Neural progenitor cell (in vitro differentiated cells): ENCODE data around the gene COL15A1. TPM values are rescaled to one million over a fixed set of nuclear protein-coding genes. Genes with fewer than 3 reads are reported as not detected.

Experiments
- DNase-seq: peaks from one replicate; pipeline ENCODE4 v3.0.0-alpha.2; 2016; ENCODE audit warnings: low spot score
- H2AFZ ChIP-seq: fragments of 200-600 bp; sonication (generic); replicated peaks from 2 replicates; pipeline ENCODE4 v1.6.1; 2016; ENCODE audit warnings: antibody characterized with exemption
- H3F3A ChIP-seq: fragments of 200-600 bp; sonication (generic); 2 replicates; pipeline ENCODE4 v1.6.1; 2016; ENCODE audit warnings: antibody characterized with exemption, low read depth
- H3K27ac ChIP-seq: fragments of 200-600 bp; sonication (generic); 2 replicates; pipeline ENCODE4 v1.5.1; 2016; ENCODE audit warnings: mild to moderate bottlenecking
- H3K27me3 ChIP-seq: fragments of 200-600 bp; sonication (generic); 2 replicates; pipeline ENCODE4 v1.6.1; 2016; ENCODE audit warnings: mild to moderate bottlenecking, moderate library complexity
- H3K36me3 ChIP-seq: fragments of 200-600 bp; sonication (generic); 2 replicates; pipeline ENCODE4 v1.5.1; 2016
- H3K4me1 ChIP-seq: fragments of 200-600 bp; sonication (generic); 2 replicates; pipeline ENCODE4 v1.6.1; 2016; ENCODE audit warnings: mixed run types
- H3K4me2 ChIP-seq: fragments of 200-600 bp; sonication (generic); 2 replicates; pipeline ENCODE4 v1.6.1; 2016
- H3K4me3 ChIP-seq: fragments of 200-600 bp; sonication (generic); 2 replicates; pipeline ENCODE4 v1.5.1; 2016
- H3K79me2 ChIP-seq: fragments of 200-600 bp; sonication (generic); 2 replicates; pipeline ENCODE4 v1.6.1; 2016; ENCODE audit warnings: low read depth
- H3K9ac ChIP-seq: fragments of 200-600 bp; sonication (generic); 2 replicates; pipeline ENCODE4 v1.6.1; 2016
- H3K9me3 ChIP-seq: fragments of 200-600 bp; sonication (generic); 2 replicates; pipeline ENCODE4 v1.5.1; 2016; ENCODE audit warnings: low read depth
- H4K20me1 ChIP-seq: fragments of 200-600 bp; sonication (generic); 2 replicates; pipeline ENCODE4 v1.6.1; 2016; ENCODE audit warnings: low read depth
- H3K27ac Mint-ChIP-seq: 3 replicates; pipeline ENCODE4 v1.8.0; 2021; ENCODE audit warnings: mixed read lengths
- H3K27me3 Mint-ChIP-seq: 2 replicates; pipeline ENCODE4 v1.8.0; 2022; ENCODE audit warnings: low read depth, mild to moderate bottlenecking, inconsistent platforms, moderate library complexity, mixed read lengths; ENCODE audit not compliant: insufficient read depth
- H3K36me3 Mint-ChIP-seq: 3 replicates; pipeline ENCODE4 v1.8.0; 2021; ENCODE audit warnings: mixed read lengths
- H3K4me1 Mint-ChIP-seq: 3 replicates; pipeline ENCODE4 v1.8.0; 2021; ENCODE audit warnings: mixed read lengths
- H3K4me3 Mint-ChIP-seq: 3 replicates; pipeline ENCODE4 v1.8.0; 2021; ENCODE audit warnings: mild to moderate bottlenecking, moderate library complexity, mixed read lengths
- H3K9me3 Mint-ChIP-seq: 3 replicates; pipeline ENCODE4 v1.8.0; 2020; ENCODE audit warnings: mixed read lengths
- EZH2 ChIP-seq: fragments of 200-600 bp; sonication (generic); IDR thresholded peaks from 2 replicates; pipeline ENCODE4 v1.6.1; 2017; ENCODE audit warnings: antibody characterized with exemption, mild to moderate bottlenecking, moderate library complexity
- EZH2phosphoT487 ChIP-seq: fragments of 200-600 bp; sonication (generic); IDR thresholded peaks from 2 replicates; pipeline ENCODE4 v1.6.1; 2017; ENCODE audit warnings: antibody characterized with exemption
- total RNA-seq: library from RNA; depleted of rRNA; stranded (reverse); fragments of >200 nt; gene quantifications from 2 replicates; pipeline ENCODE4 v1.2.3, GENCODE V29; 2015; ENCODE audit warnings: low replicate concordance
- TF ChIP-seq, protein P1 (sequence below): fragments of 200-600 bp; sonication (generic); IDR thresholded peaks from 2 replicates; pipeline ENCODE4 v1.5.1; 2017; ENCODE audit warnings: antibody characterized with exemption, mild to moderate bottlenecking

The COL15A1 gene
- total RNA-seq, 1 donor from 2014 or later = 3.2 TPM

DNA sequence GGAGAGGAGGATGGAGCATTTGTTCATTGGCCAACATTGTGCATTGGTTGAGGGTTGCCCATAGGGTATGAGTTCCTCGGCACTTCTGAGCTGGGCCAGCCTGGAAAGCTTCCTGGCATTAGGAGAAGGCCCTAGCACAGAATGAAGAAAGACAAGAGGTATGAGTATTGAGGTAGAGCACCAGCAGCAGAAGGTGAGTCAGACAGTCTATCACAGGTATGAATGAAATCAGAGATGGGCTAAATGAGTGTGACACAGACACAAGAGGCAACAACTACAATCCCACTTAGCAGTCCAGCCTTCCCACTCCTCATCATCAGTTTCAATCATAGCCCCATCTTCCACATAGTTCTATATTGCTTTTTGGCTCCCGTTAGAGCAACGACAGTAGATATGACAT lies 135.8 kb downstream of the COL15A1 start:
- Histone ChIP-seq H2AFZ (no peak overlapping the region), H3F3A (no peaks in the 10 kb centered on the region), H3K27me3 (no peaks in the 10 kb centered on the region), H3K9me3 (no peaks in the 10 kb centered on the region), H3K9ac (no peak overlapping the region), H3K4me1 (no peaks in the 10 kb centered on the region), H3K4me3 (no peak overlapping the region), H3K79me2 (no peaks in the 10 kb centered on the region), H4K20me1 (no peaks in the 10 kb centered on the region), H3K4me2 (no peak overlapping the region), H3K27ac (no peak overlapping the region), H3K36me3 (no peaks in the 10 kb centered on the region)
- Mint-ChIP-seq H3K36me3 (no peaks in the 10 kb centered on the region), H3K9me3 (no peaks in the 10 kb centered on the region), H3K27me3 (peaks cover 3% of the 10 kb centered on the region), H3K4me1 (peaks cover 7% of the 10 kb centered on the region), H3K27ac (no peak overlapping the region), H3K4me3 (no peak overlapping the region)
- TF ChIP-seq EZH2 (no peak), EZH2phosphoT487 (no peak)
- TF ChIP-seq, protein P1, sequence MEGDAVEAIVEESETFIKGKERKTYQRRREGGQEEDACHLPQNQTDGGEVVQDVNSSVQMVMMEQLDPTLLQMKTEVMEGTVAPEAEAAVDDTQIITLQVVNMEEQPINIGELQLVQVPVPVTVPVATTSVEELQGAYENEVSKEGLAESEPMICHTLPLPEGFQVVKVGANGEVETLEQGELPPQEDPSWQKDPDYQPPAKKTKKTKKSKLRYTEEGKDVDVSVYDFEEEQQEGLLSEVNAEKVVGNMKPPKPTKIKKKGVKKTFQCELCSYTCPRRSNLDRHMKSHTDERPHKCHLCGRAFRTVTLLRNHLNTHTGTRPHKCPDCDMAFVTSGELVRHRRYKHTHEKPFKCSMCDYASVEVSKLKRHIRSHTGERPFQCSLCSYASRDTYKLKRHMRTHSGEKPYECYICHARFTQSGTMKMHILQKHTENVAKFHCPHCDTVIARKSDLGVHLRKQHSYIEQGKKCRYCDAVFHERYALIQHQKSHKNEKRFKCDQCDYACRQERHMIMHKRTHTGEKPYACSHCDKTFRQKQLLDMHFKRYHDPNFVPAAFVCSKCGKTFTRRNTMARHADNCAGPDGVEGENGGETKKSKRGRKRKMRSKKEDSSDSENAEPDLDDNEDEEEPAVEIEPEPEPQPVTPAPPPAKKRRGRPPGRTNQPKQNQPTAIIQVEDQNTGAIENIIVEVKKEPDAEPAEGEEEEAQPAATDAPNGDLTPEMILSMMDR = no peak
- no peak for DNase-seq

DNA sequence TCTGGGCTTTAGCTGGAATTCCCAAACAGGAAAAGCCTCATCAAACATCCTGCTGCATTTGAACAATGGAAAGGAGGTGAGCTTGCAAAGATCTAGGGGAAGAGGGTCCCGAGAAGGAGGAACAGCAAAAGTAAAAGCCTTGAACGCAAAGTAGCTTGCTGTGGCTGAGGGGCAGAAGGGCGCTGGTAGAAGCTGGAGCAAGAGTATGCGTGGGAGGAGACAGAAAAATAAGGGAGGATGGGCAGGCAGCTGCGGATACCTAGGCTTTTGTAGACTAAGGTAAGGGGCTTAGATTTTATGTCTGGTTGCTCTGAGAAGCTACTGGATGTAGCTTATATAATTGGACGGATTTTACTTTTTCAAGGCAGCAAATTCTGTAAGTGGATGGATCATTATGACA lies 139.3 kb downstream of the COL15A1 start:
- no peak overlapping the region for H3K4me3 ChIP-seq
- peak overlapping the region; percentile 51 for H2AFZ ChIP-seq
- H3K4me3 Mint-ChIP-seq = no peak overlapping the region
- peaks cover 6% of the 10 kb centered on the region for H3K27me3 Mint-ChIP-seq
- TF ChIP-seq, protein P1 = no peak
- TF ChIP-seq EZH2 (no peak), EZH2phosphoT487 (no peak)
- H3K4me2 ChIP-seq = no peak overlapping the region
- no peaks in the 10 kb centered on the region for H3K27me3 ChIP-seq
- H3F3A ChIP-seq = no peaks in the 10 kb centered on the region
- no peaks in the 10 kb centered on the region for H4K20me1 ChIP-seq
- no peaks in the 10 kb centered on the region for H3K9me3 ChIP-seq
- no peaks in the 10 kb centered on the region for H3K36me3 ChIP-seq
- no peaks in the 10 kb centered on the region for H3K36me3 Mint-ChIP-seq
- H3K4me1 Mint-ChIP-seq = peaks cover 7% of the 10 kb centered on the region
- H3K4me1 ChIP-seq = no peaks in the 10 kb centered on the region
- peaks cover 2% of the 10 kb centered on the region for H3K9me3 Mint-ChIP-seq
- no peak overlapping the region for H3K9ac ChIP-seq
- H3K79me2 ChIP-seq = no peaks in the 10 kb centered on the region
- no peak overlapping the region for H3K27ac ChIP-seq
- no peak overlapping the region for H3K27ac Mint-ChIP-seq
- no peak for DNase-seq

DNA sequence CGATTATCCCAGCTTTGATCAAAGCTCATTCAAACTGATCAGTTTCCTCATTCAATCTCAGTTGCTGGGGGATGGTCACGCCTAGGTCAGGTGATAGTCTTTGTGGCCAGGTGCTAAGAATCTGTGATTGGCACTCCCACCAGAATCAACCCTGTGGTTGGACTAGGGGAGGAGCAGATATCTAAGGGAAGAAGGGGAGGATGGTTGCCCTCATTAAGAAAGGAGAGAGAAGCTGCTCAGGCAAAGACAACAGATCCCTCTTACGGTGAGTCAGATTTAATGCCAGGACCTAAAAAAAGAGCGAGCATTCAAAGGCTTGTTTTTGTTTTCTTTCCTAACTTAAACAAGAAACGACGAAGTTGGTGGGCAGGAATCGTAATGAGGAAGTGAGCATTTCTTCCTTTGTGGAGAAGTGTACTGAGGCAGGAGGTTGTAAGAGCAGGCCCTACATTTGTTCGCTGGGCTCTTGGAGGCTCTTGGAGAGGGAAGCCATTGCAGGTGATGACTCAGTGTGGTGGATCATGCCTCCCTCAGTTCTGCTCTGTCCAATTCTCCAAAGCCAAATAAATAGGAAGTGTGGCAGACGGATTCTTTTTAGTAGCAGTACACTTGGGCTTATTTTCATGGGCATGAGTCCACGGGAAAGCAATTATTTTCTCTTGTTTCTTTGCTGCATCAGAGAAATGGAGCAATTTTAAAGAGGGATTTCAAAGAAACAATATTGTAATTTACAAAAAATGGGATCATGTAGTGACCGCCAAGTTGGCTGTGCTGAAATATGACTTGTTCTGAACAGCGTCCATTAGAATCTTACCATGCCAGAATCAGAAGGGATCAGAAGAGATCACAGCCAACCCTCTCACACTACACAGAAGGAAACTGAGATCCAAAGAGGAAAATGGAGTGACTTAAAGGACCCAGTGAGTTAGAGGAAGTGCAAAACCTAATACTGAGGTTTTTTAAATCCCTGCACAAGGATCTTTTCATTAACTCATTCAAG lies 142.5 kb downstream of the COL15A1 start:
- Histone ChIP-seq H3K4me3 (no peak overlapping the region), H3K4me2 (no peak overlapping the region), H4K20me1 (no peaks in the 10 kb centered on the region), H2AFZ (no peak overlapping the region), H3F3A (no peaks in the 10 kb centered on the region), H3K9me3 (no peaks in the 10 kb centered on the region), H3K79me2 (no peaks in the 10 kb centered on the region), H3K36me3 (no peaks in the 10 kb centered on the region), H3K27me3 (no peaks in the 10 kb centered on the region), H3K9ac (no peak overlapping the region), H3K4me1 (no peaks in the 10 kb centered on the region), H3K27ac (no peak overlapping the region)
- TF ChIP-seq, protein P1 = no peak
- Mint-ChIP-seq H3K4me3 (no peak overlapping the region), H3K4me1 (no peaks in the 10 kb centered on the region), H3K9me3 (peaks cover 10% of the 10 kb centered on the region), H3K27me3 (peaks cover 7% of the 10 kb centered on the region), H3K27ac (peak overlapping the region; percentile 37), H3K36me3 (no peaks in the 10 kb centered on the region)
- DNase-seq = no peak
